DND-41 (cell line): ENCODE data around the gene USP10.
"Not testable (repeated sequence)": the region's sequence is repeated elsewhere in the genome, so short reads cannot be mapped to it uniquely, and the experiment has no call there.

Experiments used
- ATAC-seq: fragments of 200-7000 bp; cut with Tn5 transposase; 3 replicates; pipeline ENCODE4 v1.9.1; 2021; ENCODE audit warnings: low read depth; ENCODE audit not compliant: insufficient read depth
- DNase-seq: peaks from one replicate; pipeline ENCODE4 v3.0.0-alpha.2; 2020
- H2AFZ ChIP-seq: 2 replicates; pipeline ENCODE4 v1.6.0; 2012; ENCODE audit warnings: low read depth, low read length
- H3K27ac ChIP-seq: 2 replicates; pipeline ENCODE4 v1.5.1; 2012; ENCODE audit warnings: low read length, inconsistent platforms
- H3K27me3 ChIP-seq: fragments of 200-600 bp; sonication (generic); 2 replicates; pipeline ENCODE4 v1.6.0; 2012; ENCODE audit warnings: low read length, mild to moderate bottlenecking, inconsistent platforms; ENCODE audit not compliant: insufficient read depth, poor library complexity
- H3K36me3 ChIP-seq: 2 replicates; pipeline ENCODE4 v1.5.1; 2012; ENCODE audit warnings: low read length, inconsistent platforms; ENCODE audit not compliant: insufficient read depth
- H3K4me1 ChIP-seq: 2 replicates; pipeline ENCODE4 v1.5.1; 2012; ENCODE audit warnings: mild to moderate bottlenecking, low read length; ENCODE audit not compliant: insufficient read depth
- H3K4me2 ChIP-seq: 2 replicates; pipeline ENCODE4 v1.6.0; 2012; ENCODE audit warnings: mild to moderate bottlenecking, moderate library complexity, low read length, inconsistent platforms; ENCODE audit not compliant: insufficient read depth
- H3K4me3 ChIP-seq, 2 experiments: fragments of 200-600 bp in 1 of 2; shearing (Covaris generic) in 1 of 2; 2 replicates each; pipeline ENCODE4 v1.5.1; 2012 to 2016; ENCODE audit warnings: inconsistent platforms in 2 of 2, low read length in 2 of 2, mild to moderate bottlenecking in 2 of 2, low read depth in 1 of 2, moderate library complexity in 1 of 2
- H3K79me2 ChIP-seq: 2 replicates; pipeline ENCODE4 v1.6.0; 2012; ENCODE audit warnings: low read length, inconsistent platforms; ENCODE audit not compliant: insufficient read depth
- H3K9ac ChIP-seq: 2 replicates; pipeline ENCODE4 v1.6.0; 2012; ENCODE audit warnings: low read depth, mild to moderate bottlenecking, inconsistent platforms, low read length, moderate library complexity
- H3K9me3 ChIP-seq: 2 replicates; pipeline ENCODE4 v1.5.1; 2012; ENCODE audit warnings: low read length, moderate library complexity, mild to moderate bottlenecking, inconsistent platforms; ENCODE audit not compliant: insufficient read depth, severe bottlenecking
- H4K20me1 ChIP-seq: 2 replicates; pipeline ENCODE4 v1.6.0; 2012; ENCODE audit warnings: low read length; ENCODE audit not compliant: insufficient read depth
- CTCF ChIP-seq: IDR thresholded peaks from 2 replicates; pipeline ENCODE4 v1.5.1; 2012; ENCODE audit warnings: borderline replicate concordance, low read length, moderate library complexity, mild to moderate bottlenecking; ENCODE audit not compliant: poor library complexity, severe bottlenecking; ENCODE audit errors: extremely low read depth
- EZH2 ChIP-seq: IDR thresholded peaks from 3 replicates; pipeline ENCODE4 v1.6.1; 2012; ENCODE audit warnings: borderline replicate concordance, low read depth, mild to moderate bottlenecking, moderate library complexity, low read length, inconsistent platforms; ENCODE audit not compliant: severe bottlenecking

USP10 gene

GRCh38 chr16:84690088-84690819 is 9.5 kb upstream of the USP10 start:
- TF ChIP-seq CTCF = no peak
- TF ChIP-seq EZH2 = no peak
- Histone ChIP-seq H3K27me3 (no peaks in the 10 kb centered on the region), H2AFZ (no peak overlapping the region), H3K36me3 (no peaks in the 10 kb centered on the region), H3K27ac (no peak overlapping the region), H3K4me3 (no peak overlapping the region), H3K9ac (no peak overlapping the region), H3K4me2 (no peak overlapping the region), H4K20me1 (no peaks in the 10 kb centered on the region), H3K79me2 (no peaks in the 10 kb centered on the region), H3K9me3 (no peaks in the 10 kb centered on the region), H3K4me1 (no peaks in the 10 kb centered on the region)
- ATAC-seq (no peak), DNase-seq (no peak)

- Histone ChIP-seq H3K27me3 (no peaks in the 10 kb centered on the region), H3K36me3 (no peaks in the 10 kb centered on the region), H3K4me1 (no peaks in the 10 kb centered on the region), H3K27ac (no peak overlapping the region), H3K79me2 (no peaks in the 10 kb centered on the region), H3K9me3 (no peaks in the 10 kb centered on the region), H3K4me2 (no peak overlapping the region), H3K4me3 (no peak overlapping the region), H3K9ac (no peak overlapping the region), H4K20me1 (no peaks in the 10 kb centered on the region), H2AFZ (no peak overlapping the region)
- TF ChIP-seq CTCF (no peak), EZH2 (no peak)
- ATAC-seq (no peak), DNase-seq (no peak)
These were observed 7.2 kb upstream of the USP10 start for GRCh38 chr16:84692451-84693214.

GRCh38 chr16:84693869-84694268 is 5.9 kb upstream of the USP10 start:
- not testable (repeated sequence) for H3K9ac ChIP-seq, H3K4me1 ChIP-seq, H3K4me3 ChIP-seq, ATAC-seq, H3K4me2 ChIP-seq, H3K36me3 ChIP-seq, H3K9me3 ChIP-seq, H3K79me2 ChIP-seq, H3K27ac ChIP-seq, DNase-seq, H2AFZ ChIP-seq, H3K27me3 ChIP-seq, H4K20me1 ChIP-seq

- no peaks in the 10 kb centered on the region for H4K20me1 ChIP-seq
- peaks cover 2% of the 10 kb centered on the region for H3K79me2 ChIP-seq
- no peaks in the 10 kb centered on the region for H3K36me3 ChIP-seq
- no peak overlapping the region for H3K4me2 ChIP-seq
- H3K9ac ChIP-seq = no peak overlapping the region
- no peak overlapping the region for H3K4me3 ChIP-seq
- H3K27ac ChIP-seq = no peak overlapping the region
- H3K4me1 ChIP-seq = peaks cover 10% of the 10 kb centered on the region
- DNase-seq (no peak), ATAC-seq (no peak)
- no peak overlapping the region for H2AFZ ChIP-seq
- no peaks in the 10 kb centered on the region for H3K27me3 ChIP-seq
- no peaks in the 10 kb centered on the region for H3K9me3 ChIP-seq
- TF ChIP-seq EZH2 (no peak), CTCF (no peak)
These were observed 4.8 kb upstream of the USP10 start for GRCh38 chr16:84694980-84695379.
